Measurements from ENCODE around the gene TMEM267. TPM values are rescaled to one million over a fixed set of nuclear protein-coding genes. Genes with fewer than 3 reads are reported as not detected.

Gene TMEM267
- total and polyA plus RNA-seq, 4 donors, result 2.3 to 5.4 (median 3.8) TPM

- H3K36me3 ChIP-seq (ENCODE audit: control insufficient read depth in 4 of 4, insufficient read depth in 3 of 4, low read depth in 1 of 4, low read length in 3 of 4), result no peaks in the 10 kb centered on the region
- TF ChIP-seq SP1 (IDR thresholded peaks at IDR 0.05), result no peak
- no peak for TF ChIP-seq CTCF (IDR thresholded peaks at IDR 0.05; ENCODE audit: low read depth, low read length, missing input control)
- TF ChIP-seq JUND (IDR thresholded peaks at IDR 0.05), result no peak
- TF ChIP-seq TAF1 (conservative IDR thresholded peaks at IDR 0.05), result no peak
- no peak for TF ChIP-seq EGR1 (IDR thresholded peaks at IDR 0.05; ENCODE audit: low read depth in 2 of 2)
- no peak for TF ChIP-seq MAX (IDR thresholded peaks at IDR 0.05)
- TF ChIP-seq RAD21 (IDR thresholded peaks at IDR 0.05), result no peak
- TF ChIP-seq REST (IDR thresholded peaks at IDR 0.05), result no peak
- no peak for TF ChIP-seq GABPA (IDR thresholded peaks at IDR 0.05 in 1 of 2, conservative IDR thresholded peaks at IDR 0.05 in 1 of 2)
- TF ChIP-seq HNF4A (conservative IDR thresholded peaks at IDR 0.05), result no peak
- no peak for TF ChIP-seq ZBTB33 (IDR thresholded peaks at IDR 0.05)
- TF ChIP-seq RXRA (IDR thresholded peaks at IDR 0.05), result no peak
- TF ChIP-seq HNF4G (IDR thresholded peaks at IDR 0.05), result no peak
- no peak for TF ChIP-seq FOXA1 (IDR thresholded peaks at IDR 0.05)
- TF ChIP-seq NR2F2 (IDR thresholded peaks at IDR 0.05), result no peak
- TF ChIP-seq YY1 (IDR thresholded peaks at IDR 0.05), result no peak
- no peak for TF ChIP-seq FOXA2 (IDR thresholded peaks at IDR 0.05)
- no peak for TF ChIP-seq ATF3 (IDR thresholded peaks at IDR 0.05)
- no peaks in the 10 kb centered on the region for H3K9me3 ChIP-seq (ENCODE audit: control insufficient read depth in 4 of 4, low read length in 3 of 4)
- no peaks in the 10 kb centered on the region for H3K27me3 ChIP-seq (ENCODE audit: control insufficient read depth in 4 of 4, insufficient read depth in 4 of 4, low read length in 3 of 4)
- H3K4me1 ChIP-seq (ENCODE audit: control insufficient read depth in 4 of 4, insufficient read depth in 4 of 4, low read length in 3 of 4), result peaks cover 2 to 24% (median 15%) of the 10 kb centered on the region in 4 donors
- 97% methylated on average over 2 of the region's 2 CpGs for WGBS
- no peak overlapping the region for H3K27ac ChIP-seq (ENCODE audit: low read depth in 1 of 2, low read length in 2 of 2)
- H3K4me3 ChIP-seq (ENCODE audit: low read depth in 1 of 3, low read length in 3 of 3), result no peak overlapping the region
- H3K9ac ChIP-seq (ENCODE audit: low read depth in 1 of 2, low read length in 2 of 2), result no peak overlapping the region
- DNase-seq (ENCODE audit: low spot score), result no peak
Measured at GRCh38 chr5:43429706-43430105, 54.0 kb downstream of the TMEM267 start.
